Lung microvascular endothelial cell (primary cell): ENCODE results near the gene BRD2. TPM values are rescaled to one million over a fixed set of nuclear protein-coding genes. Genes with fewer than 3 reads are reported as not detected.

Source experiments
- DNase-seq, 2 donors: peaks; one replicate each; pipeline versions ENCODE4 v3.0.0 to v3.0.0-alpha.2; 2010; ENCODE audit warnings: low read depth in 2 of 2
- total RNA-seq: library from RNA; depleted of rRNA; stranded (reverse); fragments of >200 nt; gene quantifications from 2 replicates; pipeline ENCODE4 v1.2.1, GENCODE V29; 2014

Gene BRD2
- total RNA-seq, 1 donor from 2014 or later, result 49.8 TPM

GRCh38 chr6:32949113-32949512 lies 19.3 kb upstream of the BRD2 start:
- DNase-seq, result peak in 1 of 2 donors; percentile 22

- DNase-seq, result no peak
Observed at GRCh38 chr6:32950010-32950409, 18.4 kb upstream of the BRD2 start.

GRCh38 chr6:32950449-32950848 lies 17.9 kb upstream of the BRD2 start:
- no peak for DNase-seq

- peak; percentile 93 to 96 for DNase-seq
Observed at GRCh38 chr6:32952817-32953739, 15.3 kb upstream of the BRD2 start, which contains the start of gene HLA-DMA. Gene HLA-DMA, minus strand, starts transcription at chr6:32953097. Its CDS starts 61 bp downstream, at chr6:32953036.

GRCh38 chr6:32953775-32954174 lies 14.6 kb upstream of the BRD2 start:
- DNase-seq, result no peak

GRCh38 chr6:32954267-32954666 lies 14.1 kb upstream of the BRD2 start:
- DNase-seq, result no peak

- peak in 1 of 2 donors; percentile 28 for DNase-seq
Observed at GRCh38 chr6:32954986-32955802, 13.2 kb upstream of the BRD2 start.

- DNase-seq, result no peak
Observed at GRCh38 chr6:32956176-32956575, 12.2 kb upstream of the BRD2 start.

GRCh38 chr6:32960563-32960962 lies 7.8 kb upstream of the BRD2 start:
- no peak for DNase-seq

- DNase-seq, result no peak
Observed at GRCh38 chr6:32962213-32962826, 6.1 kb upstream of the BRD2 start.

GRCh38 chr6:32963866-32964265 lies 4.5 kb upstream of the BRD2 start:
- no peak for DNase-seq

- DNase-seq, result no peak
Observed at GRCh38 chr6:32964776-32965175, 3.6 kb upstream of the BRD2 start.

GRCh38 chr6:32967151-32968091 lies 973 bp upstream of the BRD2 start:
- DNase-seq, result peak; percentile 61 to 73

- peak; percentile 68 to 85 for DNase-seq
Observed at GRCh38 chr6:32968867-32969684, 682 bp downstream of the BRD2 start.

GRCh38 chr6:32969685-32970412 lies 1.5 kb downstream of the BRD2 start:
- DNase-seq, result peak; percentile 78 to 83

- peak; percentile 70 to 87 for DNase-seq
Observed at GRCh38 chr6:32970413-32971241, 2.2 kb downstream of the BRD2 start.

GRCh38 chr6:32971242-32971580 lies 2.8 kb downstream of the BRD2 start:
- no peak for DNase-seq
